GM10248 (cell line): ENCODE results near the gene VOPP1.

ENCODE experiments used
- CTCF ChIA-PET: fragments of 300-600 bp; sonication (Branson Sonifier 250); formaldehyde crosslinking; extraction: SDS; loops from one replicate; lab custom pipeline; 2021; ENCODE audit warnings: antibody characterized with exemption; lab: Yijun Ruan, JAX
- POLR2A ChIA-PET: fragments of 350-650 bp; sonication (Branson Sonifier 250); formaldehyde crosslinking; extraction: SDS; loops from one replicate; lab custom pipeline; 2020; ENCODE audit warnings: antibody characterized with exemption; lab: Yijun Ruan, JAX
- DNase-seq: peaks from one replicate; pipeline ENCODE4 v3.0.0; 2012; ENCODE audit errors: extremely low spot score
- CTCF ChIP-seq: IDR thresholded peaks from 2 replicates; pipeline ENCODE4 v1.5.1; 2012; ENCODE audit warnings: mild to moderate bottlenecking, low read depth; ENCODE audit errors: extremely low read depth, missing control alignments, control extremely low read depth

Gene VOPP1

GRCh38 chr7:55486991-55487390 is 85.3 kb downstream of the VOPP1 start:
- no peak for DNase-seq
- TF ChIP-seq CTCF: no peak
- ChIA-PET CTCF (interaction anchor here (0.8 kb wide), 1 partner anchor 33 kb away, joined by 3 read pairs; no protein-coding TSS in a partner anchor), POLR2A (interaction anchor here (0.6 kb wide), 1 partner anchor 891 kb away, joined by 3 read pairs; no protein-coding TSS in a partner anchor)

DNA sequence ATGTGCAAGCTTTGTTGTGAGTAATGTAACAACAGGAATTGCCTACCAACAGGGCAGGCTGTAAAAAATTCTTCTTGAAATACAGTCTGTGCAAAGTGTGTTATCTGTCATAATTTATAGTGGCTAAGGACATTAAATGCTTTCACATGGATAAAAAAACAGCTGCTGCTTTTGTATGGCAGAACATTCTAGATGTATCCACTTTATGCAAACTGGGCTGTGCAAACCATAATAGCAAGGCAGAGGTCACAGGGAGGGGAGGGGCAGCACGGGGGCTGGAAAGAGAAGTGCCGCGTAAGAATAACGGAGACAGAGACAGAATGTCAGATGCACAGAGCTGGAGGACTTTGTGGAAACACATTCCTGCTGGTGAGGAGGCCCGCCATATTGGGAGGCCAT is 86.1 kb downstream of the VOPP1 start:
- DNase-seq: no peak
- TF ChIP-seq CTCF: no peak
- ChIA-PET CTCF (no interaction called here), POLR2A (no interaction called here)

DNA sequence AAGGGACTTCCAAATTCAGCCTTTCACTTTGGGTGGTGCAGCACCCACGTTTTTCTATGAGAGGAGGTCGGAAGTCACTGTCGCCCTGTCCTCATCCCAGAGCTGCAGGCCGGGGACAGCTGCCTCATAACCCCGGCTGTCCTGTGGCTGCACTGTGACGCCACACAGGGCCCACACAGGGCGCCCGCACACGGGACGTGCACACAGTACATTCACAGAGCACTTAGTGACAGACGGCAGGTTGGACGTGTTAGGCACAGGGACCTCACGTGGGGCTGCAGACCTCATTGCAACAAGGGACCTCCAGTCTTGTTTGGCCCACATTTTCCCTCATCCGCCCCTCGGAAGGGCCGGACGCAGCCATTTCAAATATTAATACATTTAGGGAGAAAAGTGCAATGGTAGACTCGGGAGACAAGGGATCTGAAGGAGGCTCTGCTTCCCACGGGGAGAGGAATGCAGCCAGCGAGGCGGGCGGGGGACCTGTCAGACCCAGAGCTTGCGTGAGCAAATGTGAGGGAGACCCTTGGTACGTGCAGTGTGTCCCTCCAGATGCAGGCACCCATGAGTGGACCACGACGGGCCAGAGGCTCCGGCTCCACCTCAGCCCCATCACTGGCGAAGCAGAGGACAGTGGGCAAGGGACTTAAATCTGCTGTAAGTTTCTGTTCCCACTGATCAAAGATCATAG is 86.7 kb downstream of the VOPP1 start:
- no peak for DNase-seq
- no peak for TF ChIP-seq CTCF
- ChIA-PET CTCF (interaction anchor here (1.1 to 1.8 kb wide), 2 partner anchors 9 to 103 kb away, joined by 3 to 5 read pairs; no protein-coding TSS in a partner anchor), POLR2A (no interaction called here)

DNA sequence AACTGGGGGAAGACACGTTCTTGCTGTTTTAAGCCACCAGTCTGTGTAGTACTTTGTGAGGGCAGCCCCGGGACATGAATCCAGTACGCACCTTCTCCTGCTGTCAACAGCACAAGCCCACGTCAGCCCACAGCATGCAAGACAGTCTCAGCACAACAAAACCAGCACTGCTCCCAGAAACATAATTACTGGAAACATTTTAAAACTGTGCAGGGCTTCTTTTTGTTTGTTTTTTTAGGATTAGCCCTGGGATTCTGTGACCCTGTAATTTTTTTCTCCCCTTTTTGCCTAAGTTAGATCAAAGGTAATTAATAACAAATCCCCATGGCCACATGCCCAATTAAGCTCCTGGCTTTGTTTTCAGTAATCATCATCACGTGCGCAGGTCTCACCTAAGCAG is 87.5 kb downstream of the VOPP1 start:
- DNase-seq: no peak
- no peak for TF ChIP-seq CTCF
- CTCF ChIA-PET: interaction anchor here (1.1 to 1.8 kb wide), 2 partner anchors 10 to 104 kb away, joined by 3 to 5 read pairs; no protein-coding TSS in a partner anchor
- POLR2A ChIA-PET: interaction anchor here (1.0 kb wide), 1 partner anchor 31 kb away, joined by 3 read pairs; no protein-coding TSS in a partner anchor

DNA sequence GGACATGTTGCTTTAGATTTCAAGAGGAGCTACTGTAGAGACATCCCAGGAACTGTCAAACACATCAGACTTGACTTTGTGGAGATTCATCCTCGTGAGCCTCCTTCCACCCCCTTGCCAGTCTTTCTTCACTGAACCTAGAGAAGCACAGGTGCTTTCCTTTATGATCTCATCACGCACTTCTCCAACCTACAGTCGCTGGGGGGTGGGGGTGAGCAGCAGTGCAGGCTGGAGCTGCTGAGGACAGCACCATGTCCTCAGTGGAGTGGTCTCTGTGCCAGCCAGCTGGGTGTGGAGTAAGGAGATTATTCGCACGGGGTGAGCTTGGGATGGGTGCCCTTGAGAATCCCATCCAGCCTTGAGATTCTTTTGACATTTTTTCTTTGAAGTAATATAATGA is 88.1 kb downstream of the VOPP1 start:
- CTCF ChIA-PET: interaction anchor here (1.0 to 1.8 kb wide), 3 partner anchors 10 to 104 kb away, joined by 3 to 5 read pairs (median 3); no protein-coding TSS in a partner anchor
- POLR2A ChIA-PET: interaction anchor here (1.0 kb wide), 1 partner anchor 32 kb away, joined by 3 read pairs; no protein-coding TSS in a partner anchor
- no peak for DNase-seq
- TF ChIP-seq CTCF: no peak

- DNase-seq: no peak
- CTCF ChIA-PET: interaction anchor here (1.0 kb wide), 1 partner anchor 26 kb away, joined by 4 read pairs; no protein-coding TSS in a partner anchor
- POLR2A ChIA-PET: interaction anchor here (0.6 kb wide), 1 partner anchor 41 kb away, joined by 3 read pairs; no protein-coding TSS in a partner anchor
- TF ChIP-seq CTCF: no peak
Measured at GRCh38 chr7:55483046-55483445, 89.3 kb downstream of the VOPP1 start.
